Measurements from ENCODE around the gene BANK1. TPM values are rescaled to one million over a fixed set of nuclear protein-coding genes. Genes with fewer than 3 reads are reported as not detected.
A peak's percentile ranks its signal among the peaks of the same experiment; 100 is the strongest.

BANK1 gene
- total RNA-seq (2021): 2.2 and 2.7 TPM in 2 replicates
- Bru-seq, nascent RNA: percentile 19 among the genes with signal in this experiment
- percentile 15 among the genes with signal in this experiment for BruChase-seq, experiment 1, labeled RNA remaining after a 2-hour chase
- BruChase-seq, experiment 2, labeled RNA remaining after a 6-hour chase: percentile 12 among the genes with signal in this experiment
- long read RNA-seq, partial matches to known transcripts: 1 of 1 reads
- long read RNA-seq, other reads (novel, unspliced or antisense): 0 of 1 reads

DNA sequence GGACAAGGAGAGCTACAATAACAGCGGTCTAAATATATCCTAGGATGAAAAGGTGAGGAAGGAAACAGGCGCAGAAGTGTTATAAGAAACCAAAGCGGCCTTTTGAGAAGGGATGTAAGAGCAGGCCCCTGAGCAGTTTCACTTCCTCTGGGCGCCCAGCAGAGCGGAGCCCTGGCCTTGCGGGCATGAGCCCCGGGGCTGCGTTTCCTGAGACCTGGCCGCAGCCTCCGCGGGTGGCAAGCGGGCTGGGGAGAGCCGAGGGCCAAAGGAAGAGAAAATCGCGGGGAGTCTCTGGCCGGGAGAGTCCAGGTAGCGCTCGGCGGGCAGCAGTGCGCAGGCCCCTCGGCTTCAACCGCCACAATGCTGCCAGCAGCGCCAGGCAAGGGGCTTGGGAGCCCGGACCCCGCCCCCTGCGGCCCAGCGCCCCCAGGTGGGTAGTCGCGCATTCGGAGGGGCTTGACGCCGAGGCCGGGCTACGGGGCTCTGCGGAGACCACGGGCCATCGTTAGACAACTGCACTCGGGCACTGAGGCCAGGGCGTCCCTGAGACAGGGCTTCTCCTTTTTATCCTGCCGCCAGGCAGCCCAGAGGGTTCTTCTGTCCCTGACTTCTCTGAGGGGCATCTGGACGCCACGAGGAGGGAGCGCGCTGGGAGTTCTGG, at the start of gene BANK1:
Gene BANK1 (plus strand): TSS at position 210 of the 661 bp plus-strand sequence. CDS start 151 bp downstream, at position 361.
- Histone ChIP-seq H3K4me2 (peak within 1 kb of the TSS; percentile 76), H3K9me3 (ENCODE audit: insufficient read depth, low read depth) (no peaks in the 10 kb centered on the region), H3K27me3 (ENCODE audit: insufficient read depth, low read depth) (no peaks in the 10 kb centered on the region), H3K36me3 (ENCODE audit: low read depth) (no peaks in the 10 kb centered on the region), H3K4me1 (replicated peaks; ENCODE audit: insufficient read depth) (no peaks in the 10 kb centered on the region), H3K79me2 (ENCODE audit: low read depth) (no peaks in the 10 kb centered on the region), H3K4me3 (peak within 1 kb of the TSS; percentile 66), H3K9me2 (ENCODE audit: insufficient read depth) (no peaks in the 10 kb centered on the region), H4K20me1 (ENCODE audit: insufficient read depth) (no peaks in the 10 kb centered on the region), H3F3A (ENCODE audit: insufficient read depth, low read depth) (no peaks in the 10 kb centered on the region), H2AFZ (peak within 1 kb of the TSS; percentile 85), H3K27ac (no peak within 1 kb of the TSS)
- TF ChIP-seq, protein P1, sequence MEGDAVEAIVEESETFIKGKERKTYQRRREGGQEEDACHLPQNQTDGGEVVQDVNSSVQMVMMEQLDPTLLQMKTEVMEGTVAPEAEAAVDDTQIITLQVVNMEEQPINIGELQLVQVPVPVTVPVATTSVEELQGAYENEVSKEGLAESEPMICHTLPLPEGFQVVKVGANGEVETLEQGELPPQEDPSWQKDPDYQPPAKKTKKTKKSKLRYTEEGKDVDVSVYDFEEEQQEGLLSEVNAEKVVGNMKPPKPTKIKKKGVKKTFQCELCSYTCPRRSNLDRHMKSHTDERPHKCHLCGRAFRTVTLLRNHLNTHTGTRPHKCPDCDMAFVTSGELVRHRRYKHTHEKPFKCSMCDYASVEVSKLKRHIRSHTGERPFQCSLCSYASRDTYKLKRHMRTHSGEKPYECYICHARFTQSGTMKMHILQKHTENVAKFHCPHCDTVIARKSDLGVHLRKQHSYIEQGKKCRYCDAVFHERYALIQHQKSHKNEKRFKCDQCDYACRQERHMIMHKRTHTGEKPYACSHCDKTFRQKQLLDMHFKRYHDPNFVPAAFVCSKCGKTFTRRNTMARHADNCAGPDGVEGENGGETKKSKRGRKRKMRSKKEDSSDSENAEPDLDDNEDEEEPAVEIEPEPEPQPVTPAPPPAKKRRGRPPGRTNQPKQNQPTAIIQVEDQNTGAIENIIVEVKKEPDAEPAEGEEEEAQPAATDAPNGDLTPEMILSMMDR (conservative IDR thresholded peaks at IDR 0.05): no peak; the same call in 1 of the 2 replicates
- BruUV-seq (replicated peaks): no TSS peak
- intact Hi-C loops (cut with micrococcal nuclease; ENCODE audit: unreplicated experiment): loop anchor here (10.0 kb wide), 1 partner anchor 194 kb away; no protein-coding TSS in a partner anchor
- CTCF ChIA-PET: no interaction called here
- POLR2A ChIA-PET (ENCODE audit: unreplicated experiment): no interaction called here
- DNase-seq: peak in 1 of 2 experiments; percentile 41

DNA sequence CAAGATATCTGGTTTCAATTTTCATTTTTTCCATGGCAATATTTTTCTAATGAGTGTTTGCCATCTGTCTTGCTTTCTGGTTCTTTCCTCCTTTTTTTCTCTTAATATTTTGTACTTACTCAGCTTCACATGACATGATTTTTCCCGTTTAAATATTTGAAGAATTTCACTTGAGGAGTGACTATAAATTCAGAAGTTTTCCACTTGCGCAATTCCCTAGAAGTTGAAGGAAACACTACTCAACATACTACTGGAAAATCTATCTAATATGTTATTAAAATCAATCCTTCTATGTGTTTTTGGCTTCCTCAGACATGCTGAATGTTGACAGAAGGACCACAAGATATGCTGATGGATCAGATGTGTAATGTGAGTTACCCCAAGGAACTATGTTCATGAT, 36.8 kb upstream of the BANK1 start:
- Histone ChIP-seq H3K4me1 (replicated peaks; ENCODE audit: insufficient read depth) (no peaks in the 10 kb centered on the region), H3K4me3 (no peak overlapping the region), H3K27ac (no peak overlapping the region), H3K36me3 (ENCODE audit: low read depth) (no peaks in the 10 kb centered on the region), H3K9me2 (ENCODE audit: insufficient read depth) (no peaks in the 10 kb centered on the region), H3F3A (ENCODE audit: insufficient read depth, low read depth) (no peaks in the 10 kb centered on the region), H3K27me3 (ENCODE audit: insufficient read depth, low read depth) (no peaks in the 10 kb centered on the region), H3K79me2 (ENCODE audit: low read depth) (no peaks in the 10 kb centered on the region), H3K9me3 (ENCODE audit: insufficient read depth, low read depth) (no peaks in the 10 kb centered on the region), H4K20me1 (ENCODE audit: insufficient read depth) (no peaks in the 10 kb centered on the region), H2AFZ (no peak overlapping the region), H3K4me2 (no peak overlapping the region)
- intact Hi-C loops (cut with micrococcal nuclease; ENCODE audit: unreplicated experiment): no loop called here
- TF ChIP-seq, protein P1 (conservative IDR thresholded peaks at IDR 0.05): no peak
- TF ChIP-seq EZH2 (IDR thresholded peaks at IDR 0.05; ENCODE audit: low read depth): no peak
- CTCF ChIA-PET: no interaction called here
- BruUV-seq (replicated peaks): no TSS peak
- POLR2A ChIA-PET (ENCODE audit: unreplicated experiment): no interaction called here
- no peak for DNase-seq

DNA sequence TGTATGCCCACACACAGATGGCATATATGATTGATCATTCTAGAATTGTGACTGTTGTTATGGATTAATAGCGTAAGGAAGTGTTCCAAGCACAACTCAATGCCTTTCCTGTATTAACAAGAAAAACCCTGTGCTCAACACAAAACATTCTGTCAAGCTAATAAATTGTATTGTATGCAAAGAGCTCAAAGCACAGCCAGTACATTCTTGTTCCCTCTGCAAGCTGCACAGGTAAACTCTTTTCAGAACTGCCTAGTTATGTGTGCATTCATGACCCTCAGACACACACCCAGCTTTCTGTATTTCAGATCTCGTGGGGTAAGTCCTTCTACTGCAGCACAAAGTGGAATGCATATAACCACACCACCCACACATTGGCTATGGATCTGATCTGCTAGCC, 34.3 kb upstream of the BANK1 start:
- H3K79me2 ChIP-seq (ENCODE audit: low read depth): no peaks in the 10 kb centered on the region
- no peaks in the 10 kb centered on the region for H3K27me3 ChIP-seq (ENCODE audit: insufficient read depth, low read depth)
- CTCF ChIA-PET: no interaction called here
- H3K4me1 ChIP-seq (replicated peaks; ENCODE audit: insufficient read depth): no peaks in the 10 kb centered on the region
- POLR2A ChIA-PET (ENCODE audit: unreplicated experiment): no interaction called here
- no peak for TF ChIP-seq EZH2 (IDR thresholded peaks at IDR 0.05; ENCODE audit: low read depth)
- TF ChIP-seq, protein P1 (conservative IDR thresholded peaks at IDR 0.05): no peak
- intact Hi-C loops (cut with micrococcal nuclease; ENCODE audit: unreplicated experiment): no loop called here
- no peaks in the 10 kb centered on the region for H3K9me2 ChIP-seq (ENCODE audit: insufficient read depth)
- no peak overlapping the region for H3K27ac ChIP-seq
- H3K4me3 ChIP-seq: no peak overlapping the region
- H3K9me3 ChIP-seq (ENCODE audit: insufficient read depth, low read depth): no peaks in the 10 kb centered on the region
- DNase-seq: no peak
- no peaks in the 10 kb centered on the region for H4K20me1 ChIP-seq (ENCODE audit: insufficient read depth)
- no TSS peak for BruUV-seq (replicated peaks)
- no peaks in the 10 kb centered on the region for H3F3A ChIP-seq (ENCODE audit: insufficient read depth, low read depth)
- no peaks in the 10 kb centered on the region for H3K36me3 ChIP-seq (ENCODE audit: low read depth)
- H2AFZ ChIP-seq: no peak overlapping the region
- no peak overlapping the region for H3K4me2 ChIP-seq

Measured in PC-9 (cell line).